Measurements from ENCODE around the gene DCD. TPM values are rescaled to one million over a fixed set of nuclear protein-coding genes. Genes with fewer than 3 reads are reported as not detected.

DCD gene
- total and polyA plus RNA-seq, 10 of the 15 experiments (the other 5 are each of a cell fraction or from before 2014, with no cell fraction given) = not detected

DNA sequence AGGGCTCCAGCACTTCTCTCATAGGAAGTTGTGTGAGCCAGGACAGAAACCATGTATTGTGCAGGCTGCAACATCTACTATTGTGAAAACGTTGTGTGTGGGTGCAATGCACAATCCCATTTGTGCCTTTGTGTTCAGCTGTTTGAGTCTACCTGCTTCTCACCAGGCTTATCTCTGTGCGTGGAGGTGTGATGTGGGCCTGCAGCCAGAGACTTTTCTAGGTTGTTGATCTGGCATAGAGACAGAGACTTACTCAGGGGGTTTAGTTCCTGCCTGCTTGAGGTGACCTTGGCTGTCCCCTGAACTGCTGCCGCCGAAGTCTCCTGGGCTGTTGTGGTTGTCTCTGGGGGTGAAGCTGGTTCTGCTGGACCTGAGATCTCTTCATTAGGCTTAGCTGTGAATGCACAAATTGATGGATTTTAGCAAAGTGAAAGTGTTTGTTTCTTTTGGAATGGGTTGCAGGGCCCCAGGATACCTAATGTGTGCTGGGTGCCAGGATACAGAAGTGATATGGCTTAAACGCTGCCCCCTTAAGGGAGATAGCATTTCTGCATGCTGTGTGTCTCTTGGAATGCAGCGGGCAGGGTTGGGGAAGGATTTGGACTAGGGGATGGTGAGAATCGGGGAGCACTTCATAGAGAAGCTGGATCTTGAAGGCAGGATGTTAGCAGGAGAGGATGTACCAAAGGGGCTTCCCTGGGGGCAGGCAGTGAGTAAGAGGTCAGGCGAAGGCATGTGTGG lies 16.0 kb downstream of the DCD start (continued):
- TF ChIP-seq, protein P1, sequence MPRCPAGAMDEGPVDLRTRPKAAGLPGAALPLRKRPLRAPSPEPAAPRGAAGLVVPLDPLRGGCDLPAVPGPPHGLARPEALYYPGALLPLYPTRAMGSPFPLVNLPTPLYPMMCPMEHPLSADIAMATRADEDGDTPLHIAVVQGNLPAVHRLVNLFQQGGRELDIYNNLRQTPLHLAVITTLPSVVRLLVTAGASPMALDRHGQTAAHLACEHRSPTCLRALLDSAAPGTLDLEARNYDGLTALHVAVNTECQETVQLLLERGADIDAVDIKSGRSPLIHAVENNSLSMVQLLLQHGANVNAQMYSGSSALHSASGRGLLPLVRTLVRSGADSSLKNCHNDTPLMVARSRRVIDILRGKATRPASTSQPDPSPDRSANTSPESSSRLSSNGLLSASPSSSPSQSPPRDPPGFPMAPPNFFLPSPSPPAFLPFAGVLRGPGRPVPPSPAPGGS (IDR thresholded peaks at IDR 0.05; ENCODE audit: borderline replicate concordance, insufficient read depth, low read depth, low read length, poor library complexity, severe bottlenecking) = no peak
- TF ChIP-seq DPF2 (IDR thresholded peaks at IDR 0.05) = no peak
- no peak for TF ChIP-seq KAT2A (conservative IDR thresholded peaks at IDR 0.05; ENCODE audit: control insufficient read depth, low read depth, low read length)
- no peak for TF ChIP-seq ETV6 (conservative IDR thresholded peaks at IDR 0.05 in 1 of 2, IDR thresholded peaks at IDR 0.05 in 1 of 2; ENCODE audit: borderline replicate concordance in 1 of 2, low read depth in 1 of 2)

DNA sequence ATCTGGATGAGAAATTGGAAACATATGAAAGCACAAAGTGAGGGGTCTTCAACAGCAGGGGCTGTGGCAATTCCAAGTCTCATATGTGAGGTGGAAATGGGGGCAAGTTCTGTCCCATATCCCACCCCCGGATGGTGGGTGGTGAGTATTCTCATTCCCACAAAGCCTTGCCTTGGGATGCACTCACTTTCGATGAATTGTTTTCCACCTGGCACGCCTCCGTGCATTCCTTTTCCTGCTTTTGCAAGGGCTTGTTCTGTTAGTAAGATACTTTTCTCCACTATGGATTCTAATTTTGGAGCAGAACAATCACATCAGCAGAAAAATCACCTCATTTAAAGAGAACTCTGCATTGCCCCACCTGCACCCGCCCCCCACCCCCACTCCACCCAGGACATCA lies 16.6 kb downstream of the DCD start:
- FAIRE-seq = no peak
- Histone ChIP-seq H3K27ac (ENCODE audit: control insufficient read depth, insufficient read depth) (no peak overlapping the region), H4K20me1 (ENCODE audit: control insufficient read depth, insufficient read depth) (no peaks in the 10 kb centered on the region), H3K4me2 (ENCODE audit: control insufficient read depth, insufficient read depth) (no peak overlapping the region), H3K27me3 (replicated peaks in 1 of 2; ENCODE audit: control insufficient read depth in 2 of 2, insufficient read depth in 2 of 2, low read length in 1 of 2) (no peaks in the 10 kb centered on the region; a peak in 1 of 4 replicates), H3K9me3 (replicated peaks; ENCODE audit: control insufficient read depth, insufficient read depth, low read length) (no peaks in the 10 kb centered on the region; the same call in 2 of the 3 replicates), H3K4me3 (no peak overlapping the region), H3K36me3 (ENCODE audit: control insufficient read depth in 2 of 2, insufficient read depth in 2 of 2, low read length in 1 of 2) (no peaks in the 10 kb centered on the region), H2AFZ (ENCODE audit: control insufficient read depth, low read depth, low read length) (no peak overlapping the region), H3K4me1 (ENCODE audit: control insufficient read depth, insufficient read depth, low read length) (no peaks in the 10 kb centered on the region), H3K9ac (ENCODE audit: control insufficient read depth, insufficient read depth, low read length) (no peak overlapping the region), H3K79me2 (ENCODE audit: control insufficient read depth, insufficient read depth, low read length) (no peaks in the 10 kb centered on the region)
- CTCF ChIA-PET = no interaction called here
- intact Hi-C loops (cut with micrococcal nuclease; ENCODE audit: unreplicated experiment) (no loop called here), in situ Hi-C loops (cut with MboI) (no loop called here)
- no peak for DNase-seq (ENCODE audit: low read depth, low spot score)
- SMC1A ChIA-PET (ENCODE audit: uncharacterized antibody, unreplicated experiment) = interaction anchor here (0.5 to 0.6 kb wide), 2 partner anchors 10 to 167 kb away, joined by 3 read pairs; no protein-coding TSS in a partner anchor
- no peak for ATAC-seq
- RAD21 ChIA-PET (ENCODE audit: unreplicated experiment) = no interaction called here
- POLR2A ChIA-PET = no interaction called here
- no TSS peak for BruUV-seq (replicated peaks)
- WGBS (ENCODE audit: insufficient coverage, insufficient replicate concordance, low lambda C conversion rate, missing lambda C conversion rate) = 38% methylated on average over 5 of the region's 5 CpGs
- TF ChIP-seq DPF2 (IDR thresholded peaks at IDR 0.05) (no peak), FOXM1 (IDR thresholded peaks at IDR 0.05; ENCODE audit: low read depth, low read length) (no peak), SPI1 (IDR thresholded peaks at IDR 0.05; ENCODE audit: borderline replicate concordance, insufficient read depth, low read depth, low read length) (no peak), NBN (IDR thresholded peaks at IDR 0.05) (no peak), CEBPB (IDR thresholded peaks at IDR 0.05; ENCODE audit: borderline replicate concordance in 1 of 2, low read depth in 2 of 2, low read length in 2 of 2) (no peak), MYC (IDR thresholded peaks at IDR 0.05; ENCODE audit: insufficient read depth, insufficient read length, insufficient replicate concordance, low read length, severe bottlenecking) (no peak), HDAC2 (IDR thresholded peaks at IDR 0.05) (no peak)
- TF ChIP-seq, protein P2, sequence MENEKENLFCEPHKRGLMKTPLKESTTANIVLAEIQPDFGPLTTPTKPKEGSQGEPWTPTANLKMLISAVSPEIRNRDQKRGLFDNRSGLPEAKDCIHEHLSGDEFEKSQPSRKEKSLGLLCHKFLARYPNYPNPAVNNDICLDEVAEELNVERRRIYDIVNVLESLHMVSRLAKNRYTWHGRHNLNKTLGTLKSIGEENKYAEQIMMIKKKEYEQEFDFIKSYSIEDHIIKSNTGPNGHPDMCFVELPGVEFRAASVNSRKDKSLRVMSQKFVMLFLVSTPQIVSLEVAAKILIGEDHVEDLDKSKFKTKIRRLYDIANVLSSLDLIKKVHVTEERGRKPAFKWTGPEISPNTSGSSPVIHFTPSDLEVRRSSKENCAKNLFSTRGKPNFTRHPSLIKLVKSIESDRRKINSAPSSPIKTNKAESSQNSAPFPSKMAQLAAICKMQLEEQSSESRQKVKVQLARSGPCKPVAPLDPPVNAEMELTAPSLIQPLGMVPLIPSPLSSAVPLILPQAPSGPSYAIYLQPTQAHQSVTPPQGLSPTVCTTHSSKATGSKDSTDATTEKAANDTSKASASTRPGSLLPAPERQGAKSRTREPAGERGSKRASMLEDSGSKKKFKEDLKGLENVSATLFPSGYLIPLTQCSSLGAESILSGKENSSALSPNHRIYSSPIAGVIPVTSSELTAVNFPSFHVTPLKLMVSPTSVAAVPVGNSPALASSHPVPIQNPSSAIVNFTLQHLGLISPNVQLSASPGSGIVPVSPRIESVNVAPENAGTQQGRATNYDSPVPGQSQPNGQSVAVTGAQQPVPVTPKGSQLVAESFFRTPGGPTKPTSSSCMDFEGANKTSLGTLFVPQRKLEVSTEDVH (IDR thresholded peaks at IDR 0.05; ENCODE audit: low read depth, partially characterized antibody) = no peak
